Measurements from ENCODE around the gene MYZAP. TPM values are rescaled to one million over a fixed set of nuclear protein-coding genes. Genes with fewer than 3 reads are reported as not detected.
A peak's percentile ranks its signal among the peaks of the same experiment; 100 is the strongest.

Gene MYZAP
- polyA plus RNA-seq, 2 of the 4 experiments (the other 2 are of a cell fraction) = 1.2 to 2.4 TPM

DNA sequence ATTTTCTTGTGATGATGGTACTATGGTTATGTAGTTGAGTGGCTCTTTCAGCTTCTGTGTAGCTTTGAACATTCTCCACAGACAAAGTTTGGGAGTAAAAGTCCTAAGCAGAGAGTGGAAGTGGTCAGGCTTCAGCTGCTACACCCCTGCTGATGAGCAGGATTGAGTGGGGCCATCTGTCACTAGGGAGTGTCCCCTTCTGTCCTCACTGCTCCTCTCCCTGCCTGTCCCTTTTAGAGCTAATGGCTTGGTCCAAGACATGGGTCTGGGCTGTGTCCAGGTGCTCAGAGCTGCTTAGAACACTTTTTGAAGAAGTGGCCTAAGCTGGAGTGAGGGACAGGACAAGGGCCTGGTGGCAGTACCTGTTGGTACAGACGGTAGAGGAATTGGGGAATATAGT is 15.1 kb downstream of the MYZAP start (continued):
- TF ChIP-seq, protein P1, sequence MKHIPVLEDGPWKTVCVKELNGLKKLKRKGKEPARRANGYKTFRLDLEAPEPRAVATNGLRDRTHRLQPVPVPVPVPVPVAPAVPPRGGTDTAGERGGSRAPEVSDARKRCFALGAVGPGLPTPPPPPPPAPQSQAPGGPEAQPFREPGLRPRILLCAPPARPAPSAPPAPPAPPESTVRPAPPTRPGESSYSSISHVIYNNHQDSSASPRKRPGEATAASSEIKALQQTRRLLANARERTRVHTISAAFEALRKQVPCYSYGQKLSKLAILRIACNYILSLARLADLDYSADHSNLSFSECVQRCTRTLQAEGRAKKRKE (CRISPR knock-in tag; IDR thresholded peaks at IDR 0.05; ENCODE audit: low read depth) = no peak

DNA sequence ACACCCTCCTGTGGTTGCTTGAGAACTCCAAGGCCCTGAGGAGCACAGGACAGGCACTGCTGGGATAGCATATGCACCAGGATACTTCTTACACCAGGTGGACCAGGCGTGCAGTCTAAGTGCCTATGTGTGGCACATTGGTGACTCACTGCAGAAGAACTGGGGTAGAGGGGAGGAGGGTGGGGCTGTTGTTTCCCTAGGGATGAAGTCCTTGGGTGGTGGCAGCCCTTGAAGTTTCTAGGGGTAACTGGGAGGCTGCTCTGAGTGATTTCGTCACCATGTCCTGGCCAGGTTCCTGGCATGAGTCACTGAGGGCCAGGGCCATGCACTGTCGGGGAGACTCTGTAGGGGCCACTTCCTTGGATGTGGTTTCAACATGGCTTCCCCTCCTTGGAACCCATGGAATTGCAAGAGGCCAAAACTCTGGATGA is 15.9 kb downstream of the MYZAP start:
- 18% methylated on average over 1 of the region's 3 CpGs for WGBS (ENCODE audit: missing lambda C conversion rate)
- H3K4me1 ChIP-seq = peaks cover 58% of the 10 kb centered on the region
- ChIA-PET POLR2A (no interaction called here), CTCF (interaction anchor here (1.3 to 14.8 kb wide), 5 partner anchors 10 to 574 kb away, joined by 3 to 286 read pairs (median 4); partner anchors contain the start of gene MYZAP)
- DNase-seq (ENCODE audit: low read depth in 1 of 2, low spot score in 1 of 2) (peak; percentile 79 to 83), ATAC-seq (peak; percentile 77 to 86), FAIRE-seq (peak; percentile 90)
- peak overlapping the region; percentile 57 for H3K4me2 ChIP-seq
- peak overlapping the region; percentile 71 to 80 for H3K27ac ChIP-seq
- H3K4me3 ChIP-seq = no peak overlapping the region
- no peaks in the 10 kb centered on the region for H3K9me3 ChIP-seq
- no peak for TF ChIP-seq KDM5A (IDR thresholded peaks at IDR 0.05)
- no peak for TF ChIP-seq FOXS1 (CRISPR knock-in tag; IDR thresholded peaks at IDR 0.05)
- no peak for TF ChIP-seq CHD2 (IDR thresholded peaks at IDR 0.05; ENCODE audit: low read length, partially characterized antibody)
- peak; percentile 74 for TF ChIP-seq FOSL2 (IDR thresholded peaks at IDR 0.05)
- peak; percentile 81 for TF ChIP-seq FOSL2 (CRISPR knock-in tag; IDR thresholded peaks at IDR 0.05)
- TF ChIP-seq, protein P2, sequence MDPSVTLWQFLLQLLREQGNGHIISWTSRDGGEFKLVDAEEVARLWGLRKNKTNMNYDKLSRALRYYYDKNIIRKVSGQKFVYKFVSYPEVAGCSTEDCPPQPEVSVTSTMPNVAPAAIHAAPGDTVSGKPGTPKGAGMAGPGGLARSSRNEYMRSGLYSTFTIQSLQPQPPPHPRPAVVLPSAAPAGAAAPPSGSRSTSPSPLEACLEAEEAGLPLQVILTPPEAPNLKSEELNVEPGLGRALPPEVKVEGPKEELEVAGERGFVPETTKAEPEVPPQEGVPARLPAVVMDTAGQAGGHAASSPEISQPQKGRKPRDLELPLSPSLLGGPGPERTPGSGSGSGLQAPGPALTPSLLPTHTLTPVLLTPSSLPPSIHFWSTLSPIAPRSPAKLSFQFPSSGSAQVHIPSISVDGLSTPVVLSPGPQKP (IDR thresholded peaks at IDR 0.05; ENCODE audit: low read depth, low read length) = no peak
- TF ChIP-seq FOSB (CRISPR knock-in tag; IDR thresholded peaks at IDR 0.05) = no peak
- no peak for TF ChIP-seq MAZ (IDR thresholded peaks at IDR 0.05; ENCODE audit: borderline replicate concordance, low read depth, low read length)
- TF ChIP-seq TP53 (CRISPR knock-in tag; IDR thresholded peaks at IDR 0.05) = no peak
- no peak for TF ChIP-seq CBX2 (IDR thresholded peaks at IDR 0.05; ENCODE audit: borderline replicate concordance, low read depth)
- TF ChIP-seq NR3C1 (IDR thresholded peaks at IDR 0.05) = no peak
- TF ChIP-seq, protein P3, sequence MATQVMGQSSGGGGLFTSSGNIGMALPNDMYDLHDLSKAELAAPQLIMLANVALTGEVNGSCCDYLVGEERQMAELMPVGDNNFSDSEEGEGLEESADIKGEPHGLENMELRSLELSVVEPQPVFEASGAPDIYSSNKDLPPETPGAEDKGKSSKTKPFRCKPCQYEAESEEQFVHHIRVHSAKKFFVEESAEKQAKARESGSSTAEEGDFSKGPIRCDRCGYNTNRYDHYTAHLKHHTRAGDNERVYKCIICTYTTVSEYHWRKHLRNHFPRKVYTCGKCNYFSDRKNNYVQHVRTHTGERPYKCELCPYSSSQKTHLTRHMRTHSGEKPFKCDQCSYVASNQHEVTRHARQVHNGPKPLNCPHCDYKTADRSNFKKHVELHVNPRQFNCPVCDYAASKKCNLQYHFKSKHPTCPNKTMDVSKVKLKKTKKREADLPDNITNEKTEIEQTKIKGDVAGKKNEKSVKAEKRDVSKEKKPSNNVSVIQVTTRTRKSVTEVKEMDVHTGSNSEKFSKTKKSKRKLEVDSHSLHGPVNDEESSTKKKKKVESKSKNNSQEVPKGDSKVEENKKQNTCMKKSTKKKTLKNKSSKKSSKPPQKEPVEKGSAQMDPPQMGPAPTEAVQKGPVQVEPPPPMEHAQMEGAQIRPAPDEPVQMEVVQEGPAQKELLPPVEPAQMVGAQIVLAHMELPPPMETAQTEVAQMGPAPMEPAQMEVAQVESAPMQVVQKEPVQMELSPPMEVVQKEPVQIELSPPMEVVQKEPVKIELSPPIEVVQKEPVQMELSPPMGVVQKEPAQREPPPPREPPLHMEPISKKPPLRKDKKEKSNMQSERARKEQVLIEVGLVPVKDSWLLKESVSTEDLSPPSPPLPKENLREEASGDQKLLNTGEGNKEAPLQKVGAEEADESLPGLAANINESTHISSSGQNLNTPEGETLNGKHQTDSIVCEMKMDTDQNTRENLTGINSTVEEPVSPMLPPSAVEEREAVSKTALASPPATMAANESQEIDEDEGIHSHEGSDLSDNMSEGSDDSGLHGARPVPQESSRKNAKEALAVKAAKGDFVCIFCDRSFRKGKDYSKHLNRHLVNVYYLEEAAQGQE (IDR thresholded peaks at IDR 0.05) = no peak
- TF ChIP-seq, protein P4, sequence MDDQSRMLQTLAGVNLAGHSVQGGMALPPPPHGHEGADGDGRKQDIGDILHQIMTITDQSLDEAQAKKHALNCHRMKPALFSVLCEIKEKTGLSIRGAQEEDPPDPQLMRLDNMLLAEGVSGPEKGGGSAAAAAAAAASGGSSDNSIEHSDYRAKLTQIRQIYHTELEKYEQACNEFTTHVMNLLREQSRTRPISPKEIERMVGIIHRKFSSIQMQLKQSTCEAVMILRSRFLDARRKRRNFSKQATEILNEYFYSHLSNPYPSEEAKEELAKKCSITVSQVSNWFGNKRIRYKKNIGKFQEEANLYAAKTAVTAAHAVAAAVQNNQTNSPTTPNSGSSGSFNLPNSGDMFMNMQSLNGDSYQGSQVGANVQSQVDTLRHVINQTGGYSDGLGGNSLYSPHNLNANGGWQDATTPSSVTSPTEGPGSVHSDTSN (IDR thresholded peaks at IDR 0.05) = no peak
- TF ChIP-seq RAD21 (conservative IDR thresholded peaks at IDR 0.05 in 1 of 2, IDR thresholded peaks at IDR 0.05 in 1 of 2) = 0 out of 5 replicates have a peak, but pooled peaks of 1 of the 2 experiments have one; percentile 20
- no peak for TF ChIP-seq HOXB13 (CRISPR knock-in tag; IDR thresholded peaks at IDR 0.05; ENCODE audit: low read depth)
- no peak for TF ChIP-seq EHMT2 (IDR thresholded peaks at IDR 0.05; ENCODE audit: low read depth)
- TF ChIP-seq, protein P5, sequence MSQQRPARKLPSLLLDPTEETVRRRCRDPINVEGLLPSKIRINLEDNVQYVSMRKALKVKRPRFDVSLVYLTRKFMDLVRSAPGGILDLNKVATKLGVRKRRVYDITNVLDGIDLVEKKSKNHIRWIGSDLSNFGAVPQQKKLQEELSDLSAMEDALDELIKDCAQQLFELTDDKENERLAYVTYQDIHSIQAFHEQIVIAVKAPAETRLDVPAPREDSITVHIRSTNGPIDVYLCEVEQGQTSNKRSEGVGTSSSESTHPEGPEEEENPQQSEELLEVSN (IDR thresholded peaks at IDR 0.05; ENCODE audit: borderline replicate concordance, low read depth) = no peak
- peak in 1 of 2 experiments; percentile 44; a peak in 2 of 5 replicates for TF ChIP-seq EP300 (IDR thresholded peaks at IDR 0.05)
- no peak for TF ChIP-seq ZNF302 (CRISPR knock-in tag; IDR thresholded peaks at IDR 0.05)
- no peak for TF ChIP-seq NPAS2 (CRISPR knock-in tag; IDR thresholded peaks at IDR 0.05; ENCODE audit: borderline replicate concordance)
- TF ChIP-seq ZC3H11A (IDR thresholded peaks at IDR 0.05) = no peak
- TF ChIP-seq SMC3 (IDR thresholded peaks at IDR 0.05) = 0 out of 3 replicates have a peak, but pooled peaks have one; percentile 11
- TF ChIP-seq, protein P6, sequence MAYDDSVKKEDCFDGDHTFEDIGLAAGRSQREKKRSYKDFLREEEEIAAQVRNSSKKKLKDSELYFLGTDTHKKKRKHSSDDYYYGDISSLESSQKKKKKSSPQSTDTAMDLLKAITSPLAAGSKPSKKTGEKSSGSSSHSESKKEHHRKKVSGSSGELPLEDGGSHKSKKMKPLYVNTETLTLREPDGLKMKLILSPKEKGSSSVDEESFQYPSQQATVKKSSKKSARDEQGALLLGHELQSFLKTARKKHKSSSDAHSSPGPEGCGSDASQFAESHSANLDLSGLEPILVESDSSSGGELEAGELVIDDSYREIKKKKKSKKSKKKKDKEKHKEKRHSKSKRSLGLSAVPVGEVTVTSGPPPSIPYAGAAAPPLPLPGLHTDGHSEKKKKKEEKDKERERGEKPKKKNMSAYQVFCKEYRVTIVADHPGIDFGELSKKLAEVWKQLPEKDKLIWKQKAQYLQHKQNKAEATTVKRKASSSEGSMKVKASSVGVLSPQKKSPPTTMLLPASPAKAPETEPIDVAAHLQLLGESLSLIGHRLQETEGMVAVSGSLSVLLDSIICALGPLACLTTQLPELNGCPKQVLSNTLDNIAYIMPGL (CRISPR knock-in tag; IDR thresholded peaks at IDR 0.05; ENCODE audit: borderline replicate concordance) = no peak
- TF ChIP-seq RCOR1 (IDR thresholded peaks at IDR 0.05; ENCODE audit: low read depth, low read length) = no peak
- TF ChIP-seq HEYL (CRISPR knock-in tag; IDR thresholded peaks at IDR 0.05) = no peak
- TF ChIP-seq, protein P7, sequence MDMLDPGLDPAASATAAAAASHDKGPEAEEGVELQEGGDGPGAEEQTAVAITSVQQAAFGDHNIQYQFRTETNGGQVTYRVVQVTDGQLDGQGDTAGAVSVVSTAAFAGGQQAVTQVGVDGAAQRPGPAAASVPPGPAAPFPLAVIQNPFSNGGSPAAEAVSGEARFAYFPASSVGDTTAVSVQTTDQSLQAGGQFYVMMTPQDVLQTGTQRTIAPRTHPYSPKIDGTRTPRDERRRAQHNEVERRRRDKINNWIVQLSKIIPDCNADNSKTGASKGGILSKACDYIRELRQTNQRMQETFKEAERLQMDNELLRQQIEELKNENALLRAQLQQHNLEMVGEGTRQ (IDR thresholded peaks at IDR 0.05) = no peak
- TF ChIP-seq, protein P8, sequence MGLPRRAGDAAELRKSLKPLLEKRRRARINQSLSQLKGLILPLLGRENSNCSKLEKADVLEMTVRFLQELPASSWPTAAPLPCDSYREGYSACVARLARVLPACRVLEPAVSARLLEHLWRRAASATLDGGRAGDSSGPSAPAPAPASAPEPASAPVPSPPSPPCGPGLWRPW (IDR thresholded peaks at IDR 0.05) = no peak
- no peak for TF ChIP-seq KDM1A (IDR thresholded peaks at IDR 0.05; ENCODE audit: low read depth)
